PC-9 (cell line): ENCODE data around the gene MAGEE1.

Experiments
- EZH2 ChIP-seq: fragments of 200-600 bp; sonication (generic); IDR thresholded peaks from 2 replicates; pipeline ENCODE4 v1.8.0; 2017; ENCODE audit warnings: antibody characterized with exemption, low read depth
- TF ChIP-seq, protein P1 (sequence below): fragments of 200-600 bp; sonication (generic); conservative IDR thresholded peaks from 2 replicates; pipeline ENCODE4 v1.6.1; 2017; ENCODE audit warnings: mixed run types, antibody characterized with exemption, mild to moderate bottlenecking, moderate library complexity

DNA sequence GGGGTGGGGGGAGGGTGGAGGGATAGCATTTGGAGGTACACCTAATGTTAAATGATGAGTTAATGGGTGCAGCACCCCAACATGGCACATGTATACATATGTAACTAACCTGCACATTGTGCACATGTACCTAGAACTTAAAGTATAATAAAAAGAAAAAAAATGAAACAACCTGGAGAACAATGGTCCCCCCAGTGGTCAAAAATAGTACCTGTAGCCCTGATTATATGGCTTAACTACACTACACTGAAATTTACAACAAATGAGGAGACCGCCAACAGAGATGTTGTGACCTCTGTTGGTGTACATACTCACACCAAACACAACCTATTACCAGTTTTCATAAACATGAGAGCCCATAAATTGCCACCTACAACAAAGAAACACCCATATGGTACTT lies 7.3 kb upstream of the MAGEE1 start:
- TF ChIP-seq, protein P1, sequence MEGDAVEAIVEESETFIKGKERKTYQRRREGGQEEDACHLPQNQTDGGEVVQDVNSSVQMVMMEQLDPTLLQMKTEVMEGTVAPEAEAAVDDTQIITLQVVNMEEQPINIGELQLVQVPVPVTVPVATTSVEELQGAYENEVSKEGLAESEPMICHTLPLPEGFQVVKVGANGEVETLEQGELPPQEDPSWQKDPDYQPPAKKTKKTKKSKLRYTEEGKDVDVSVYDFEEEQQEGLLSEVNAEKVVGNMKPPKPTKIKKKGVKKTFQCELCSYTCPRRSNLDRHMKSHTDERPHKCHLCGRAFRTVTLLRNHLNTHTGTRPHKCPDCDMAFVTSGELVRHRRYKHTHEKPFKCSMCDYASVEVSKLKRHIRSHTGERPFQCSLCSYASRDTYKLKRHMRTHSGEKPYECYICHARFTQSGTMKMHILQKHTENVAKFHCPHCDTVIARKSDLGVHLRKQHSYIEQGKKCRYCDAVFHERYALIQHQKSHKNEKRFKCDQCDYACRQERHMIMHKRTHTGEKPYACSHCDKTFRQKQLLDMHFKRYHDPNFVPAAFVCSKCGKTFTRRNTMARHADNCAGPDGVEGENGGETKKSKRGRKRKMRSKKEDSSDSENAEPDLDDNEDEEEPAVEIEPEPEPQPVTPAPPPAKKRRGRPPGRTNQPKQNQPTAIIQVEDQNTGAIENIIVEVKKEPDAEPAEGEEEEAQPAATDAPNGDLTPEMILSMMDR, result peak; percentile 47
- no peak for TF ChIP-seq EZH2
